Gastrocnemius medialis (tissue), 4 donors: Measurements from ENCODE around the gene SAMD4B. TPM values are rescaled to one million over a fixed set of nuclear protein-coding genes. Genes with fewer than 3 reads are reported as not detected.

ENCODE experiments used
- ATAC-seq, 2 donors: fragments of 150-250 bp; one replicate each; pipeline ENCODE4 v1.9.1; 2016
- DNase-seq, 2 donors: peaks; one replicate each; pipeline ENCODE4 v3.0.0-alpha.2; 2019
- H3K27ac ChIP-seq, 4 donors: fragments of 200-600 bp; sonication (generic); 1 replicate in 1 of 4; 2 replicates in 3 of 4; pipeline ENCODE4 v1.5.1; 2016 to 2018; ENCODE audit warnings: mild to moderate bottlenecking in 2 of 4, moderate library complexity in 1 of 4
- H3K27me3 ChIP-seq, 3 donors: fragments of 200-600 bp; sonication (generic) in 2 of 3; 1 replicate in 1 of 3; 2 replicates in 2 of 3; pipeline versions ENCODE4 v1.5.1 to v1.6.0; 2016 to 2019; ENCODE audit warnings: mild to moderate bottlenecking in 1 of 3, moderate library complexity in 1 of 3
- H3K36me3 ChIP-seq, 2 donors: fragments of 200-600 bp; sonication (generic) in 1 of 2; one replicate each; pipeline ENCODE4 v1.5.1; 2017 to 2018
- H3K4me1 ChIP-seq, 2 donors: fragments of 200-600 bp; sonication (generic) in 1 of 2; one replicate each; pipeline ENCODE4 v1.5.1; 2016 to 2017; ENCODE audit warnings: mild to moderate bottlenecking in 2 of 2
- H3K4me3 ChIP-seq, 4 donors: fragments of 200-600 bp; sonication (generic) in 3 of 4; 1 replicate in 1 of 4; 2 replicates in 3 of 4; pipeline ENCODE4 v1.5.1; 2016 to 2019; ENCODE audit warnings: mild to moderate bottlenecking in 2 of 4
- H3K9me3 ChIP-seq, 3 donors: fragments of 200-600 bp; sonication (generic) in 2 of 3; 1 replicate in 1 of 3; 2 replicates in 2 of 3; pipeline ENCODE4 v1.5.1; 2016 to 2019
- POLR2A ChIP-seq, 2 donors: fragments of 450-650 bp; IDR thresholded peaks; one replicate each; pipeline ENCODE4 v1.6.1; 2017; ENCODE audit warnings: antibody characterized with exemption in 2 of 2, mild to moderate bottlenecking in 2 of 2, moderate library complexity in 2 of 2
- in situ Hi-C, 4 donors: fragments of 200-750 bp; cut with MboI; loops; one replicate each; pipeline versions ENCODE4 v1.15.0 to v1.8.0; 2017; ENCODE audit warnings: low sequenced_read_pairs in 4 of 4
- intact Hi-C: fragments of 100-400 bp; cut with DNase I; formaldehyde crosslinking; loops from one replicate; pipeline ENCODE4 v1.15.1; 2023; ENCODE audit warnings: low total_unique reads
- total RNA-seq, 4 donors: library from RNA; depleted of rRNA; stranded (reverse); fragments of >200 nt; gene quantifications; one replicate each; pipeline versions ENCODE4 v1.1.0 to v1.2.3, GENCODE V29; 2016
- TF ChIP-seq, protein P1 (sequence below), 5 experiments: fragments of 450-650 bp in 3 of 5; fragments of 200-600 bp in 2 of 5; sonication (generic) in 2 of 5; IDR thresholded peaks in 4 of 5; conservative IDR thresholded peaks in 1 of 5; 1 replicate in 4 of 5; 2 replicates in 1 of 5; pipeline ENCODE4 v1.5.1; 2016 to 2019; ENCODE audit warnings: antibody characterized with exemption in 5 of 5, mild to moderate bottlenecking in 3 of 5, moderate library complexity in 3 of 5

Gene SAMD4B
- total RNA-seq, 4 donors from 2014 or later: 30.9 to 63.7 (median 59.2) TPM

DNA sequence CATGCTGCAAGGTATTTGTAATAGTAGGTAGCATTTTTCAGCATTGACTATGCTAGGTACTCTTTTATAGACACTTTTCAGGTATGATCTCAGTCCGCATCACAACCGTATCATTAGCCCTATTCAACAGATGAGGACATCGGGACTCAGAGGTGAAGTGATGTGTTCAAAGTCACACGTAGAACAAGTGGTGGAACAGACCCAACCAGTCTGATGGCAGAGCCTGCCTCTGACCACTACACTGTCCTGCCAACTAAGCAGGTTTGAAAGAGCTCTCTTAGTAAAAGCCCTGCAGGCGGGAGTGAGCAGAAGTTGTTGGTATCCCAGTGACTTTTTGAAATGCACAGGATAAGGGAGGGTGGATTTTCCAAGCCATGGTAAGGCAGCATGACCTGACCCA is 28.5 kb downstream of the SAMD4B start:
- H3K9me3 ChIP-seq: no peaks in the 10 kb centered on the region
- ATAC-seq: no peak
- H3K36me3 ChIP-seq: peaks cover 0 to 35% of the 10 kb centered on the region in 2 donors
- in situ Hi-C loops (no loop called here), intact Hi-C loops (no loop called here)
- no peak overlapping the region for H3K4me3 ChIP-seq
- H3K27ac ChIP-seq: no peak overlapping the region
- H3K27me3 ChIP-seq: no peaks in the 10 kb centered on the region
- H3K4me1 ChIP-seq: peaks cover 24% of the 10 kb centered on the region in 2 donors
- TF ChIP-seq POLR2A (IDR thresholded peaks at IDR 0.05): no peak
- TF ChIP-seq, protein P1, sequence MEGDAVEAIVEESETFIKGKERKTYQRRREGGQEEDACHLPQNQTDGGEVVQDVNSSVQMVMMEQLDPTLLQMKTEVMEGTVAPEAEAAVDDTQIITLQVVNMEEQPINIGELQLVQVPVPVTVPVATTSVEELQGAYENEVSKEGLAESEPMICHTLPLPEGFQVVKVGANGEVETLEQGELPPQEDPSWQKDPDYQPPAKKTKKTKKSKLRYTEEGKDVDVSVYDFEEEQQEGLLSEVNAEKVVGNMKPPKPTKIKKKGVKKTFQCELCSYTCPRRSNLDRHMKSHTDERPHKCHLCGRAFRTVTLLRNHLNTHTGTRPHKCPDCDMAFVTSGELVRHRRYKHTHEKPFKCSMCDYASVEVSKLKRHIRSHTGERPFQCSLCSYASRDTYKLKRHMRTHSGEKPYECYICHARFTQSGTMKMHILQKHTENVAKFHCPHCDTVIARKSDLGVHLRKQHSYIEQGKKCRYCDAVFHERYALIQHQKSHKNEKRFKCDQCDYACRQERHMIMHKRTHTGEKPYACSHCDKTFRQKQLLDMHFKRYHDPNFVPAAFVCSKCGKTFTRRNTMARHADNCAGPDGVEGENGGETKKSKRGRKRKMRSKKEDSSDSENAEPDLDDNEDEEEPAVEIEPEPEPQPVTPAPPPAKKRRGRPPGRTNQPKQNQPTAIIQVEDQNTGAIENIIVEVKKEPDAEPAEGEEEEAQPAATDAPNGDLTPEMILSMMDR (IDR thresholded peaks at IDR 0.05 in 4 of 5, conservative IDR thresholded peaks at IDR 0.05 in 1 of 5): no peak
- DNase-seq: no peak

DNA sequence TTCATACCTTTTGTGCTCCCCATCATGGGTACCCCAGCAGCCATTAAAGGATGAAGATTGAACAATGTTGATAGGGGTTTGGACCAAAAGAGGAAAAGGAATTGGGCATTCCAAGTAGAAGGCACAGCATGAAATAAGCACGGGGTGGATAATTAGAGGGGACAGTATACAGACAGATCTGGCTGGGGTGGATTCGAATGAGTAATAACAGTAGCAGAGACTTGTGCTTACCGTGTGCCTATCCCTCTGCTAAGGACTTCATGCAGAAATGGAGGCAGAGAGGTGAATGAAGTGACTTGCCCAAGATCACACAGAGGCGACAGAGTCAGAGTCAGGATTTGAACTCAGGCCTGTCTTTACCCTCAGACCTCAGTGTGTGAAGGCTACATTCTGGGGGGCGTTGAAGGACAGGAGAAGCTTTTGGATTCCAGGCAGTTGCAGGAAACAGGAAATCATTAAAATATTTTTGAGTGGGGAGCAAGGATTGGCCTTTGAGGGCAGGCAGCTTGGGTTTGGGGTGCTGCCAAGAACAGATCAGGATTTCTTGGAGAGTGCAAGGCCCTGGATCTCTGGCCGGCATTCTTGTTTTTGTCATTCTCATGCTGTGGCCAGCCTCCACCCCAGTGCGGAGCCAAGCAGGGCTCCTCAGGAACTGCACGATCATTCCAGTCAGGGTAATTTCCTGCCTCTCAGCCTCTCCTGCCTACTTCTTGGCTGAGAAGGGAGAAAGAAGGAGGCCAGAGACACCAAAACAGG is 30.0 kb downstream of the SAMD4B start:
- in situ Hi-C loops (no loop called here), intact Hi-C loops (no loop called here)
- peaks cover 0 to 50% of the 10 kb centered on the region in 2 donors for H3K36me3 ChIP-seq
- ATAC-seq (peak; percentile 88 to 96), DNase-seq (peak; percentile 76 to 84)
- peak overlapping the region; percentile 78 to 91 (median 86) for H3K27ac ChIP-seq
- peaks cover 19 to 21% of the 10 kb centered on the region in 2 donors for H3K4me1 ChIP-seq
- no peaks in the 10 kb centered on the region for H3K27me3 ChIP-seq
- no peaks in the 10 kb centered on the region for H3K9me3 ChIP-seq
- peak overlapping the region in 2 of 4 donors; percentile 4 to 14 for H3K4me3 ChIP-seq
- TF ChIP-seq, protein P1 (IDR thresholded peaks at IDR 0.05 in 4 of 5, conservative IDR thresholded peaks at IDR 0.05 in 1 of 5): no peak
- no peak for TF ChIP-seq POLR2A (IDR thresholded peaks at IDR 0.05)

DNA sequence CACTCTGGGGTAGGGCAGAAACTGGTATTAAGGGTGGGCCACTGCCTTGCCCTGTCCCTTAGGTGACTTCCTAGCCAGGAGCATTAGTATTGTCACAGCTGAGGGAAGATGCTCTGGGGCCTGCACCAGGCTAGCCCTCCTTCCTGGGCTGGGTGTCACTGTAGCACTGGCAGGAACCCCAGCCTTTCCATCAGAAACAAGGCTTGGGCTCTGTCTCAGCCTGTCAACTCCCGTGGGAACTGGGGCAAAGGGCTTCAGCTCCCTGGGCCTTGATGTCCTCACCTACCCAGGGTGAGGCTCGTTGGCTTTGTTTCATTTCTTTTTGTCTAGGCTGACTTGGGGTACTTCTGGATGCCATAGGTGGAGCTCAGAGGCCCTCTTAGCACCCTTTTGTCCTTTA is 30.7 kb downstream of the SAMD4B start:
- peaks cover 0 to 52% of the 10 kb centered on the region in 2 donors for H3K36me3 ChIP-seq

DNA sequence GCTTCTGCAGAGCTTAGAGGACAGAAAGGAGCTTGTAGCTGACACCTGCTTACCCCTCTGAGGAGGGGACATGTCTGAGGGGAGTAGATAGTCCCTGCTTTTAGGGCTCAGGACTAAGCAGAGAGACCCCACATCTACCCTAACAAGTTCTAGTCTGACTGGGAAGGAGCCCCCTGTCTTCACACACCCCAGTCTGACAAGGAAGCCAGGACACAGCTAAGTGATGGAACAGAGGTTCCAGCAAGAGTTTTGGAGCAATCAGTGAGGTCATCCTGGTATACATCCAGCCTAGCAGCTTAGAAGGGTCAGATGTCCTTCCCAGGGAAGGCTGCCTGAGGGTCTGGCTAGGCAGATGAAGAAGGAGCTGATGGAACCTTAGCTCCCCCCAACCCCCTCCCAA is 33.7 kb downstream of the SAMD4B start:
- no peak for ATAC-seq
- intact Hi-C loops: no loop called here
- H3K36me3 ChIP-seq: peaks cover 0 to 60% of the 10 kb centered on the region in 2 donors
- peaks cover 19 to 21% of the 10 kb centered on the region in 2 donors for H3K4me1 ChIP-seq
- no peak for DNase-seq
- no peaks in the 10 kb centered on the region for H3K27me3 ChIP-seq
- H3K9me3 ChIP-seq: no peaks in the 10 kb centered on the region
- TF ChIP-seq POLR2A (IDR thresholded peaks at IDR 0.05): no peak
- TF ChIP-seq, protein P1 (IDR thresholded peaks at IDR 0.05 in 4 of 5, conservative IDR thresholded peaks at IDR 0.05 in 1 of 5): no peak
- in situ Hi-C loops: no loop called here
- H3K4me3 ChIP-seq: no peak overlapping the region
- no peak overlapping the region for H3K27ac ChIP-seq

More for the DNA sequence above, 30.7 kb downstream of the SAMD4B start:
- H3K4me3 ChIP-seq: peak overlapping the region in 2 of 4 donors; percentile 4 to 14
- no peaks in the 10 kb centered on the region for H3K9me3 ChIP-seq
- H3K27ac ChIP-seq: peak overlapping the region; percentile 78 to 91 (median 86)
- H3K27me3 ChIP-seq: no peaks in the 10 kb centered on the region
- intact Hi-C loops (no loop called here), in situ Hi-C loops (no loop called here)
- peak; percentile 19 to 21 for ATAC-seq
- H3K4me1 ChIP-seq: peaks cover 19 to 21% of the 10 kb centered on the region in 2 donors
- TF ChIP-seq, protein P1 (IDR thresholded peaks at IDR 0.05 in 4 of 5, conservative IDR thresholded peaks at IDR 0.05 in 1 of 5): no peak
- TF ChIP-seq POLR2A (IDR thresholded peaks at IDR 0.05): no peak
- DNase-seq: no peak
